ENCODE measurements around the gene SYCE1L.

Gene SYCE1L

GRCh38 chr16:77250400-77250799 is 51.2 kb downstream of the SYCE1L start:
- DNase-seq (ENCODE audit: low read depth), result no peak
